Transverse colon (tissue), 4 donors: Measurements from ENCODE around the gene TNFSF13.

Experiments
- CTCF ChIP-seq, 5 experiments: fragments of 200-600 bp in 3 of 5; fragments of 450-650 bp in 2 of 5; sonication (generic) in 3 of 5; IDR thresholded peaks; 1 replicate in 2 of 5; 2 replicates in 3 of 5; pipeline ENCODE4 v1.5.1; 2016 to 2017; ENCODE audit warnings: antibody characterized with exemption in 5 of 5, inconsistent platforms in 3 of 5, mild to moderate bottlenecking in 2 of 5, moderate library complexity in 1 of 5
- EP300 ChIP-seq: sonication (generic); formaldehyde crosslinking; IDR thresholded peaks from one replicate; pipeline ENCODE4 v1.6.1; 2017; ENCODE audit warnings: antibody characterized with exemption, low read depth
- POLR2A ChIP-seq: fragments of 450-650 bp; IDR thresholded peaks from one replicate; pipeline ENCODE4 v1.6.1; 2016; ENCODE audit warnings: antibody characterized with exemption, mild to moderate bottlenecking, moderate library complexity
- POLR2AphosphoS5 ChIP-seq, 3 donors: sonication (generic); formaldehyde crosslinking; IDR thresholded peaks; one replicate each; pipeline ENCODE4 v1.6.1; 2016; ENCODE audit warnings: antibody characterized with exemption in 3 of 3

GRCh38 chr17:7570351-7570750 is 11.8 kb downstream of the TNFSF13 start:
- TF ChIP-seq CTCF (IDR thresholded peaks at IDR 0.05): no peak
- no peak for TF ChIP-seq POLR2A
- TF ChIP-seq POLR2AphosphoS5 (IDR thresholded peaks at IDR 0.05): no peak
- TF ChIP-seq EP300: no peak
